GM23338 (cell line): ENCODE results near the gene NEUROG3.

Experiments used
- EZH2 ChIP-seq: fragments of 200-600 bp; sonication (generic); IDR thresholded peaks from one replicate; pipeline ENCODE4 v1.8.0; 2017; ENCODE audit warnings: antibody characterized with exemption, mild to moderate bottlenecking, low read depth; ENCODE audit not compliant: unreplicated experiment
- EZH2phosphoT487 ChIP-seq: fragments of 200-600 bp; sonication (generic); IDR thresholded peaks from one replicate; pipeline ENCODE4 v1.8.1; 2018; ENCODE audit warnings: antibody characterized with exemption; ENCODE audit not compliant: unreplicated experiment
- NANOG ChIP-seq: IDR thresholded peaks from 2 replicates; pipeline ENCODE4 v1.6.1; 2016; ENCODE audit warnings: antibody characterized with exemption, borderline replicate concordance
- POLR2AphosphoS5 ChIP-seq: IDR thresholded peaks from 2 replicates; pipeline ENCODE4 v1.6.1; 2016; ENCODE audit warnings: antibody characterized with exemption, low read depth
- ZNF114 ChIP-seq: fragments of 250-450 bp; sonication (Bioruptor Pico); IDR thresholded peaks from 2 replicates; pipeline ENCODE4 v1.5.0; 2020; ENCODE audit warnings: mild to moderate bottlenecking, moderate library complexity
- TF ChIP-seq, protein P1 (sequence below), 2 experiments: fragments of 200-600 bp in 1 of 2; sonication (generic) in 1 of 2; conservative IDR thresholded peaks; 2 replicates each; pipeline versions ENCODE4 v1.5.1 to v1.6.1; 2016 to 2017; ENCODE audit warnings: antibody characterized with exemption in 2 of 2, low read depth in 2 of 2, mild to moderate bottlenecking in 2 of 2, moderate library complexity in 1 of 2
- TF ChIP-seq, protein P2 (sequence below): IDR thresholded peaks from one replicate; pipeline ENCODE4 v1.6.1; 2018; ENCODE audit warnings: antibody characterized with exemption; ENCODE audit not compliant: unreplicated experiment

DNA sequence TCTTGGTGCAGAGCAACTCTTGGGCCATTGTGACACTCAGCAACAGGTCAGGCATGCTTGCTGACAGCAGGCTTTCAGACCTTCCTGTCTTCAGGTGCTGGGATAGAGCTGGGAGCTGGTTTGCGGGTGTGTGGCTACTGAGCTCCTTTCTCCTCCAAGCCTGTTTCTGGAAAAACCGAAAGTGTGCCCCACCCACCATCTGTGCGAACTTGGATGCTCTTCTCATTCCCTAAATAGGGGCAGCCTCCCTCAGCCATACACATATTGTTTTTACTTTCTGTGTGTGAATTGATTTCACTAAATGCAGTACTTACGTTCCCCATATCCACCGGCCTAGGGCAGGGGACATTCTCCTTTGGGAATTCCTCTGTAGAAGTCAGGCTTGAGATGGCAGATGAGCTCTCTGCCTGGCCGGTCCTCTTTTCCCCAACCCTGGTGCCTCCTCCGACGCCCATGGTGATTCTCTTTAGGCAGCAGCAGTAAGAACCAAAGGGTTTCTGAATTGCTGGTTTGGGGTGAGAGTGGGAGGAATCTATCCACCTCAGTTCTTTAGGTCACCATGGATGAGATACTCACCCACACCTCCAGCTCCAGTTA lies 6.3 kb upstream of the NEUROG3 start:
- TF ChIP-seq, protein P1, sequence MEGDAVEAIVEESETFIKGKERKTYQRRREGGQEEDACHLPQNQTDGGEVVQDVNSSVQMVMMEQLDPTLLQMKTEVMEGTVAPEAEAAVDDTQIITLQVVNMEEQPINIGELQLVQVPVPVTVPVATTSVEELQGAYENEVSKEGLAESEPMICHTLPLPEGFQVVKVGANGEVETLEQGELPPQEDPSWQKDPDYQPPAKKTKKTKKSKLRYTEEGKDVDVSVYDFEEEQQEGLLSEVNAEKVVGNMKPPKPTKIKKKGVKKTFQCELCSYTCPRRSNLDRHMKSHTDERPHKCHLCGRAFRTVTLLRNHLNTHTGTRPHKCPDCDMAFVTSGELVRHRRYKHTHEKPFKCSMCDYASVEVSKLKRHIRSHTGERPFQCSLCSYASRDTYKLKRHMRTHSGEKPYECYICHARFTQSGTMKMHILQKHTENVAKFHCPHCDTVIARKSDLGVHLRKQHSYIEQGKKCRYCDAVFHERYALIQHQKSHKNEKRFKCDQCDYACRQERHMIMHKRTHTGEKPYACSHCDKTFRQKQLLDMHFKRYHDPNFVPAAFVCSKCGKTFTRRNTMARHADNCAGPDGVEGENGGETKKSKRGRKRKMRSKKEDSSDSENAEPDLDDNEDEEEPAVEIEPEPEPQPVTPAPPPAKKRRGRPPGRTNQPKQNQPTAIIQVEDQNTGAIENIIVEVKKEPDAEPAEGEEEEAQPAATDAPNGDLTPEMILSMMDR (conservative IDR thresholded peaks at IDR 0.05; ENCODE audit: low read depth in 2 of 2), result no peak
- TF ChIP-seq POLR2AphosphoS5 (no peak), EZH2 (peak; percentile 66), EZH2phosphoT487 (no peak), ZNF114 (CRISPR knock-in tag) (no peak), NANOG (no peak)
- TF ChIP-seq, protein P2, sequence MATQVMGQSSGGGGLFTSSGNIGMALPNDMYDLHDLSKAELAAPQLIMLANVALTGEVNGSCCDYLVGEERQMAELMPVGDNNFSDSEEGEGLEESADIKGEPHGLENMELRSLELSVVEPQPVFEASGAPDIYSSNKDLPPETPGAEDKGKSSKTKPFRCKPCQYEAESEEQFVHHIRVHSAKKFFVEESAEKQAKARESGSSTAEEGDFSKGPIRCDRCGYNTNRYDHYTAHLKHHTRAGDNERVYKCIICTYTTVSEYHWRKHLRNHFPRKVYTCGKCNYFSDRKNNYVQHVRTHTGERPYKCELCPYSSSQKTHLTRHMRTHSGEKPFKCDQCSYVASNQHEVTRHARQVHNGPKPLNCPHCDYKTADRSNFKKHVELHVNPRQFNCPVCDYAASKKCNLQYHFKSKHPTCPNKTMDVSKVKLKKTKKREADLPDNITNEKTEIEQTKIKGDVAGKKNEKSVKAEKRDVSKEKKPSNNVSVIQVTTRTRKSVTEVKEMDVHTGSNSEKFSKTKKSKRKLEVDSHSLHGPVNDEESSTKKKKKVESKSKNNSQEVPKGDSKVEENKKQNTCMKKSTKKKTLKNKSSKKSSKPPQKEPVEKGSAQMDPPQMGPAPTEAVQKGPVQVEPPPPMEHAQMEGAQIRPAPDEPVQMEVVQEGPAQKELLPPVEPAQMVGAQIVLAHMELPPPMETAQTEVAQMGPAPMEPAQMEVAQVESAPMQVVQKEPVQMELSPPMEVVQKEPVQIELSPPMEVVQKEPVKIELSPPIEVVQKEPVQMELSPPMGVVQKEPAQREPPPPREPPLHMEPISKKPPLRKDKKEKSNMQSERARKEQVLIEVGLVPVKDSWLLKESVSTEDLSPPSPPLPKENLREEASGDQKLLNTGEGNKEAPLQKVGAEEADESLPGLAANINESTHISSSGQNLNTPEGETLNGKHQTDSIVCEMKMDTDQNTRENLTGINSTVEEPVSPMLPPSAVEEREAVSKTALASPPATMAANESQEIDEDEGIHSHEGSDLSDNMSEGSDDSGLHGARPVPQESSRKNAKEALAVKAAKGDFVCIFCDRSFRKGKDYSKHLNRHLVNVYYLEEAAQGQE, result no peak
